ENCODE data around the gene SCO2. TPM values are rescaled to one million over a fixed set of nuclear protein-coding genes. Genes with fewer than 3 reads are reported as not detected.

Gene SCO2
- total and polyA plus RNA-seq, 2 of the 13 experiments (the other 11 are each of a cell fraction or from before 2014, with no cell fraction given), result 0.32 to 3.7 TPM

GRCh38 chr22:50526834-50527801 is 1.7 kb upstream of the SCO2 start (continued):
- TF ChIP-seq FUBP1 (CRISPR knock-in tag; IDR thresholded peaks at IDR 0.05; ENCODE audit: borderline replicate concordance), result no peak; the same call in 1 of the 2 replicates
- peak; percentile 46; the same call in 1 of the 2 replicates for TF ChIP-seq SOX5 (CRISPR knock-in tag; IDR thresholded peaks at IDR 0.05; ENCODE audit: borderline replicate concordance)
- no peak for TF ChIP-seq MTA3 (CRISPR knock-in tag; IDR thresholded peaks at IDR 0.05)
- TF ChIP-seq DR1 (CRISPR knock-in tag; IDR thresholded peaks at IDR 0.05), result no peak
- TF ChIP-seq SOX13 (IDR thresholded peaks at IDR 0.05), result no peak
- no peak for TF ChIP-seq SOX13 (CRISPR knock-in tag; conservative IDR thresholded peaks at IDR 0.05 in 1 of 2, IDR thresholded peaks at IDR 0.05 in 1 of 2)
- peak in 1 of 2 experiments; percentile 80; a peak in 2 of 4 replicates for TF ChIP-seq NR2F1 (CRISPR knock-in tag; IDR thresholded peaks at IDR 0.05)
- no peak for TF ChIP-seq TCF7L2 (IDR thresholded peaks at IDR 0.05; ENCODE audit: low read depth, low read length)
- peak; percentile 60; the same call in 1 of the 2 replicates for TF ChIP-seq NR2F2 (IDR thresholded peaks at IDR 0.05; ENCODE audit: borderline replicate concordance, low read depth)
- TF ChIP-seq HNF4A (CRISPR knock-in tag; IDR thresholded peaks at IDR 0.05), result peak; percentile 27; the same call in 1 of the 2 replicates
- TF ChIP-seq NFYB (CRISPR knock-in tag; IDR thresholded peaks at IDR 0.05), result no peak
- no peak for TF ChIP-seq U2AF1 (optimal IDR thresholded peaks at IDR 0.05; ENCODE audit: low read depth, low read length)
- TF ChIP-seq POLR2AphosphoS5 (IDR thresholded peaks at IDR 0.05; ENCODE audit: low read depth, low read length), result peak; percentile 75
- no peak for TF ChIP-seq ZBTB42 (CRISPR knock-in tag; IDR thresholded peaks at IDR 0.05)
- no peak for TF ChIP-seq SRF (IDR thresholded peaks at IDR 0.05; ENCODE audit: low read depth, low read length)
- TF ChIP-seq ZNF549 (CRISPR knock-in tag; IDR thresholded peaks at IDR 0.05), result no peak
- peak; percentile 61; the same call in 1 of the 2 replicates for TF ChIP-seq DPF2 (CRISPR knock-in tag; IDR thresholded peaks at IDR 0.05; ENCODE audit: borderline replicate concordance, low read depth)
- TF ChIP-seq ZNF687 (CRISPR knock-in tag; IDR thresholded peaks at IDR 0.05), result peak; percentile 5; the same call in 1 of the 2 replicates
- TF ChIP-seq RXRA (CRISPR knock-in tag; IDR thresholded peaks at IDR 0.05), result peak; percentile 79
- peak; percentile 46 for TF ChIP-seq ZNF350 (CRISPR knock-in tag; IDR thresholded peaks at IDR 0.05; ENCODE audit: borderline replicate concordance, low read depth)
- peak; percentile 92 for TF ChIP-seq AGO1 (IDR thresholded peaks at IDR 0.05; ENCODE audit: low read depth, low read length, poor library complexity, severe bottlenecking)
- TF ChIP-seq BCL3 (CRISPR knock-in tag; IDR thresholded peaks at IDR 0.05), result no peak

All from HepG2 (cell line).